ENCODE results near the gene NAPB.

The NAPB gene

DNA sequence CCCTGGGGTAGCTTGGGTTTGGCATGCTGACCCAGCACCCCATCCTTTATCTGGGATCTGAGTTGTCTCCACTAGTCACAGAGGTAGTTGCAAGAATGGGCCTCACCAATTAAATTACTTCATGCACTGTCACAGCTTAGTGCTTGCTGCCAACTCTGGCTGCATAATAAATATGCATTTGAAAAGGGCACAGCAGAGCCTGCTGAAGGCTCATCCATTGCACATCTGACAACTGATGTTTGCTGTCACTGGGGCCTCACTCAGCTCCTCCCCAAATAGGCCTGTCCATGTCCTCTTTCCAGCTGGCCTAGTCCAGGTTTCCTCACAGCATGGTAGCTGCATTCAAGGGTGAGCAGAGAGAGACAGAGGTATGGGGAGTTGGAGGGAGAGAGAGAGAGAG, 84.0 kb downstream of the NAPB start:
- H3K36me3 ChIP-seq (ENCODE audit: control insufficient read depth, insufficient read depth, low read length), result no peaks in the 10 kb centered on the region
- H3K27ac ChIP-seq (ENCODE audit: insufficient read depth, low read length, poor library complexity, severe bottlenecking), result no peak overlapping the region
- no peak for DNase-seq
- no peaks in the 10 kb centered on the region for H3K4me1 ChIP-seq (ENCODE audit: control insufficient read depth, insufficient read depth, low read length, poor library complexity, severe bottlenecking)
- H3K27me3 ChIP-seq (replicated peaks; ENCODE audit: control insufficient read depth, insufficient read depth, low read length, poor library complexity, severe bottlenecking), result no peaks in the 10 kb centered on the region
- no peak overlapping the region for H3K4me3 ChIP-seq (ENCODE audit: insufficient read depth, low read depth, low read length, poor library complexity, severe bottlenecking)
- no peaks in the 10 kb centered on the region for H3K9me3 ChIP-seq (ENCODE audit: control insufficient read depth, low read length)

- no peak for DNase-seq
- no peak overlapping the region for H3K27ac ChIP-seq (ENCODE audit: insufficient read depth, low read length, poor library complexity, severe bottlenecking)
- H3K27me3 ChIP-seq (replicated peaks; ENCODE audit: control insufficient read depth, insufficient read depth, low read length, poor library complexity, severe bottlenecking), result no peaks in the 10 kb centered on the region
- no peaks in the 10 kb centered on the region for H3K4me1 ChIP-seq (ENCODE audit: control insufficient read depth, insufficient read depth, low read length, poor library complexity, severe bottlenecking)
- H3K36me3 ChIP-seq (ENCODE audit: control insufficient read depth, insufficient read depth, low read length), result no peaks in the 10 kb centered on the region
- no peaks in the 10 kb centered on the region for H3K9me3 ChIP-seq (ENCODE audit: control insufficient read depth, low read length)
- H3K4me3 ChIP-seq (ENCODE audit: insufficient read depth, low read depth, low read length, poor library complexity, severe bottlenecking), result no peak overlapping the region
These were observed 84.8 kb downstream of the NAPB start for GRCh38 chr20:23336476-23336875.

DNA sequence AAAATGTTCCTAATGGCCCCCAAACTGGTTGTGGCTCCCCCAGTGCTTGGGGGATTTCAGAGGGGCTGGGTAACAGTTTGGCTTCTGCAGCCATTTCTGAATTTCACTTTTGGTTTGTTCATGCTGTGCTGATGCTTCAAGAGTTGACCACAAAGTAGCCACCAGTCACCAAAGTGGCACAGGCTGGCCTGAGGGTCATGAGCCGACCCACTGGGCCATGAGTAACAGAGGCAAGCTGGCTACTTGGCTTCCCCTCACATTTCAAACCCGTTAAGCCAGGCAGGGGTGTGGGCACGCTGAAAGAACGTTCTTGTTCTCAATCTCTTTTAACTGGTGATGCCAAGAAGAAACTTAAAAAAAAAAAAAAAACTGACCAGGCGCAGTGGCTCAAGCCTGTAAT, 85.8 kb downstream of the NAPB start:
- Histone ChIP-seq H3K27me3 (replicated peaks; ENCODE audit: control insufficient read depth, insufficient read depth, low read length, poor library complexity, severe bottlenecking) (no peaks in the 10 kb centered on the region), H3K36me3 (ENCODE audit: control insufficient read depth, insufficient read depth, low read length) (no peaks in the 10 kb centered on the region), H3K9me3 (ENCODE audit: control insufficient read depth, low read length) (no peaks in the 10 kb centered on the region)

DNA sequence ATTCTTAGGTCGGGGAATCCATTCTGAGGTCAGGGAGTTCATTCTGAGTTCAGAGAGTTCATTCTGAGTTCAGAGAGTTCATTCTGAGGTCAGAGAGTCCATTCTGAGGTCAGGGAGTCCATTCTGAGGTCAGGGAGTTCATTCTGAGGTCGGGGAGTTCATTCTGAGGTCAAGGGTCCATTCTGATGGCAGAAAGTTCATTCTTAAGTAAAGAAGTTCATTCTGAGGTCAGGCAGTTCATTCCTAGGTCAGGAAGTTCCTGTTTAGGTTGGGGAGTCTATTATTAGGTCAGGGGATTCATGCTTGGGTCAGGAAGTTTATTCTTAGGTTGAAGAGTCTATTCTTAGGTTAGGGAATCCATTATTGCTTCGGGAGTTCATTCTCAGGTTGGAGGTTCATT, 87.2 kb downstream of the NAPB start:
- no peaks in the 10 kb centered on the region for H3K4me1 ChIP-seq (ENCODE audit: control insufficient read depth, insufficient read depth, low read length, poor library complexity, severe bottlenecking)
- no peak for DNase-seq
- H3K4me3 ChIP-seq (ENCODE audit: insufficient read depth, low read depth, low read length, poor library complexity, severe bottlenecking), result no peak overlapping the region
- H3K27ac ChIP-seq (ENCODE audit: insufficient read depth, low read length, poor library complexity, severe bottlenecking), result no peak overlapping the region
- no peaks in the 10 kb centered on the region for H3K36me3 ChIP-seq (ENCODE audit: control insufficient read depth, insufficient read depth, low read length)
- H3K27me3 ChIP-seq (replicated peaks; ENCODE audit: control insufficient read depth, insufficient read depth, low read length, poor library complexity, severe bottlenecking), result no peaks in the 10 kb centered on the region
- H3K9me3 ChIP-seq (ENCODE audit: control insufficient read depth, low read length), result no peaks in the 10 kb centered on the region

More for the DNA sequence above, 85.8 kb downstream of the NAPB start:
- Histone ChIP-seq H3K27ac (ENCODE audit: insufficient read depth, low read length, poor library complexity, severe bottlenecking) (no peak overlapping the region), H3K4me3 (ENCODE audit: insufficient read depth, low read depth, low read length, poor library complexity, severe bottlenecking) (no peak overlapping the region), H3K4me1 (ENCODE audit: control insufficient read depth, insufficient read depth, low read length, poor library complexity, severe bottlenecking) (no peaks in the 10 kb centered on the region)
- no peak for DNase-seq

GRCh38 chr20:23332467-23332866, 88.8 kb downstream of the NAPB start:
- Histone ChIP-seq H3K4me1 (ENCODE audit: control insufficient read depth, insufficient read depth, low read length, poor library complexity, severe bottlenecking) (no peaks in the 10 kb centered on the region), H3K36me3 (ENCODE audit: control insufficient read depth, insufficient read depth, low read length) (no peaks in the 10 kb centered on the region), H3K27me3 (replicated peaks; ENCODE audit: control insufficient read depth, insufficient read depth, low read length, poor library complexity, severe bottlenecking) (no peaks in the 10 kb centered on the region), H3K9me3 (ENCODE audit: control insufficient read depth, low read length) (no peaks in the 10 kb centered on the region), H3K27ac (ENCODE audit: insufficient read depth, low read length, poor library complexity, severe bottlenecking) (no peak overlapping the region), H3K4me3 (ENCODE audit: insufficient read depth, low read depth, low read length, poor library complexity, severe bottlenecking) (no peak overlapping the region)
- no peak for DNase-seq

DNA sequence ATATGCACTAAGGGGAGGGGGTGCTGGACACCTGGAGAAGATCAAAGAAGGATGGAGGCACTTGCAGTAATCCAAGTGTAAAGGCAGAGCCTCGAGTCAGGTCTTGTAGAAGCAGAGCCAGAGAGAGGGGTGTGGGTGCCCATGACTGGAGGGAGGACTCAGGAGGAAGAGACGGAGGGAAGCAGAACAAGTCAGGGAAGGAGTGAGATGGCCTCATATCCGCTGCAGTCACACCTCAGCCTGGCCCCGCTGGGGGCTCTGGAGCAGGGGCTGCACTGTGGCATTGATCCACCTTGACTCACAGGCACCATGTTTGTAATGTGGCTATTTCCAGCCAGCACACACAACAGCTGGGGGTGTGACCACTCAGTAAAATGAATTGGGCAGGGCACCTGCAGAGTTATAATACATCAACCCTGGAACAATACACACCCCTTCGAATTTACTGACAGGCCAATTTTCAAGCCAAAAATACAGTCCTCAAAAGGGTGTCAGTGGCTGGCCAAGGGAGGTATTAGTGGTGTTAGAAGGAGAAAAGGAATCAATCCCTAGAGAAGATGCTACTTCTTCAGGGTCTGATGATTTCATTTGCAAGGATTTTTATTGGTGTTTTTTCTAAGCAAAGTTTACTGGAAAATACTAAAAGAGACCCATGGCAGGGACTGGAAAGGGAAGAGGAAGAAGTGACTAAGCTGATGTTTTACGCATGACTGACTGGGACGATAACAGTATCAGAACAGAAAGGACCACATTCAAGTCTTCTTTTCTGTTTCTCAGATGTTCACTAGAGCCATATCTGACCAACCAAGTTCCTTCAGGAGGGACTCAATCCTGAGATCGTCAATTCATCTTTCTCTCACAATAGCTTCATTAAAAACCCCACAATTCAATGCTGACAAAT, 89.6 kb downstream of the NAPB start:
- Histone ChIP-seq H3K4me3 (ENCODE audit: insufficient read depth, low read depth, low read length, poor library complexity, severe bottlenecking) (no peak overlapping the region), H3K9me3 (ENCODE audit: control insufficient read depth, low read length) (no peaks in the 10 kb centered on the region), H3K27me3 (replicated peaks; ENCODE audit: control insufficient read depth, insufficient read depth, low read length, poor library complexity, severe bottlenecking) (no peaks in the 10 kb centered on the region), H3K36me3 (ENCODE audit: control insufficient read depth, insufficient read depth, low read length) (no peaks in the 10 kb centered on the region), H3K27ac (ENCODE audit: insufficient read depth, low read length, poor library complexity, severe bottlenecking) (no peak overlapping the region), H3K4me1 (ENCODE audit: control insufficient read depth, insufficient read depth, low read length, poor library complexity, severe bottlenecking) (no peaks in the 10 kb centered on the region)
- DNase-seq, result no peak

DNA sequence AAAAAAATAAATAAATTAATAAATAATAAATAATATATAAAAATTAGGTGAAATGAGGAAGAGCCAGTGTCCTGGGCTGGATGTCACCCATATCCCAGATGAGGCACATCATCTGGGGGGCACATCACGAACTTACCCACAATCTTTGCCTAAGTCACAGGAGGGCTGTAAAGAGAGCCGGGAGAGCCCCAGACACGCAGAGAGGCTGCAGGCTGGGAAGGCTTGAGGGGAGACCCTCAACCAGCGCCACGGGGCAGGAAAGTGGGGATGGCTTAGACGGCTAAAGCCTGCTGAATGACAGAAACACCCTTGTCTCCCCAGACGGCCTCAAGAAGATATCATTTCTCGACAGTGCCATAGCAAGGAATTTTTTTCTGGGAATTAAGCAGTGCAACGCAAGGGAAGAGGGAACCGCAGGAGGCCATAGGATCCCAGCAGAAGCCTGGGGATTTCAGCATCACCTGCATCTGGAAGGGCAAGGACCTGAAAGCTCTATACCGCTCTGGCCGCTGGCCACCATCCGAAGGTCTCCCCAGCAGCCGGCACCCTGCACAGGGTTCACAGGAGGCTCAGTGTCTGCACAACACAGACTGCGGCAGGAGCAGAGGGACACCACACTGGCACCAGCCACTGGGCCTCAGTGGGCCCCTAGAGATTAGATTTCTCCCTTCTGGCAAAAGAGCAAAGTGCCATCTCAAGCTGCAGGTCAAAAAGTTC, 93.5 kb downstream of the NAPB start:
- Histone ChIP-seq H3K9me3 (ENCODE audit: control insufficient read depth, low read length) (no peaks in the 10 kb centered on the region), H3K36me3 (ENCODE audit: control insufficient read depth, insufficient read depth, low read length) (no peaks in the 10 kb centered on the region), H3K4me3 (ENCODE audit: insufficient read depth, low read depth, low read length, poor library complexity, severe bottlenecking) (no peak overlapping the region), H3K27ac (ENCODE audit: insufficient read depth, low read length, poor library complexity, severe bottlenecking) (no peak overlapping the region), H3K27me3 (replicated peaks; ENCODE audit: control insufficient read depth, insufficient read depth, low read length, poor library complexity, severe bottlenecking) (no peaks in the 10 kb centered on the region), H3K4me1 (ENCODE audit: control insufficient read depth, insufficient read depth, low read length, poor library complexity, severe bottlenecking) (no peaks in the 10 kb centered on the region)
- no peak for DNase-seq

DNA sequence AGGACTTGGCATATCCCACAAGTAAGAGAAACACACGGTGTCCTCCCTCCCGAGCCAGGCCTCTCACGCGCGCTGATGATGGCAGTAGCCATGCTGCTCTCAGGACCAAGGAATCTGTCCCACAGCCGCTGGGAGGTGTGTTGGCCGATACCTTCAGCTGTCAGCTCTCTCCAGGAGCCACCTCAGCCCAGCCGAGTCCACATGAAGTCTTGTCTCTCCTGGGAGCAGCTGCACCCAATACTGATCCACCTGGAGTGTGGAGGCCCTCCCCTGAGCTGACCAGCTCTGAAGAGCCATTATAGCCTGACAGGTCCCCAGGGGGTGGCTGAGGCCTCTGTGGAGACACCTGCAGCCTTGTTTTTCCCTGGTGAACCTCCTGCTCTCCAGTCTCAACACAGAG, 94.5 kb downstream of the NAPB start:
- no peaks in the 10 kb centered on the region for H3K4me1 ChIP-seq (ENCODE audit: control insufficient read depth, insufficient read depth, low read length, poor library complexity, severe bottlenecking)
- H3K4me3 ChIP-seq (ENCODE audit: insufficient read depth, low read depth, low read length, poor library complexity, severe bottlenecking), result no peak overlapping the region
- H3K27ac ChIP-seq (ENCODE audit: insufficient read depth, low read length, poor library complexity, severe bottlenecking), result no peak overlapping the region
- no peaks in the 10 kb centered on the region for H3K36me3 ChIP-seq (ENCODE audit: control insufficient read depth, insufficient read depth, low read length)
- DNase-seq, result no peak
- H3K9me3 ChIP-seq (ENCODE audit: control insufficient read depth, low read length), result no peaks in the 10 kb centered on the region
- no peaks in the 10 kb centered on the region for H3K27me3 ChIP-seq (replicated peaks; ENCODE audit: control insufficient read depth, insufficient read depth, low read length, poor library complexity, severe bottlenecking)

GRCh38 chr20:23325107-23325506, 96.2 kb downstream of the NAPB start:
- H3K36me3 ChIP-seq (ENCODE audit: control insufficient read depth, insufficient read depth, low read length), result no peaks in the 10 kb centered on the region
- H3K4me1 ChIP-seq (ENCODE audit: control insufficient read depth, insufficient read depth, low read length, poor library complexity, severe bottlenecking), result no peaks in the 10 kb centered on the region
- H3K27me3 ChIP-seq (replicated peaks; ENCODE audit: control insufficient read depth, insufficient read depth, low read length, poor library complexity, severe bottlenecking), result no peaks in the 10 kb centered on the region
- no peak overlapping the region for H3K27ac ChIP-seq (ENCODE audit: insufficient read depth, low read length, poor library complexity, severe bottlenecking)
- H3K4me3 ChIP-seq (ENCODE audit: insufficient read depth, low read depth, low read length, poor library complexity, severe bottlenecking), result no peak overlapping the region
- DNase-seq, result no peak
- no peaks in the 10 kb centered on the region for H3K9me3 ChIP-seq (ENCODE audit: control insufficient read depth, low read length)

All from effector memory CD4-positive, alpha-beta T cell (primary cell).